ENCODE data around the gene EFNA4. TPM values are rescaled to one million over a fixed set of nuclear protein-coding genes. Genes with fewer than 3 reads are reported as not detected.

EFNA4 gene
- total RNA-seq, 2 donors from 2014 or later = 2.2 to 3.5 TPM

DNA sequence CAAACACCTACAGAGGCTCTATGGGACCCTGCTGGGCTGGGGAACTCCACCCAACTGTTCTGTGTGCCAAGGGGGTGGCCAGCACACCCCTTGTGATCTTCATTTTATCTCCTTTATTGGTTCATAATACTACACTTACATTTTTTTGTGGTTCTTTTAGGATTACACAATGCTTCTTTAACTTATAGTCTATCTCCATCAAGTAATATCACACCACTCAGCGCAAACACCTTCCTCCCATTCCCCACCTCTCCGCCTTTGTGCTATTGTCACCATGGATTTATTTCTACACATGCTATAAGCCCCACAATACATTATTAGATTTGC, 31.0 kb downstream of the EFNA4 start:
- Histone ChIP-seq H3K27ac (peak overlapping the region in 1 of 2 donors; percentile 43), H3K27me3 (no peaks in the 10 kb centered on the region), H3K9me3 (no peaks in the 10 kb centered on the region), H3K36me3 (no peaks in the 10 kb centered on the region), H3K4me3 (no peak overlapping the region), H3K4me1 (peaks cover 0 to 25% of the 10 kb centered on the region in 2 donors)
- no peak for TF ChIP-seq CTCF (IDR thresholded peaks at IDR 0.05)
- DNase-seq (ENCODE audit: low spot score) = no peak

DNA sequence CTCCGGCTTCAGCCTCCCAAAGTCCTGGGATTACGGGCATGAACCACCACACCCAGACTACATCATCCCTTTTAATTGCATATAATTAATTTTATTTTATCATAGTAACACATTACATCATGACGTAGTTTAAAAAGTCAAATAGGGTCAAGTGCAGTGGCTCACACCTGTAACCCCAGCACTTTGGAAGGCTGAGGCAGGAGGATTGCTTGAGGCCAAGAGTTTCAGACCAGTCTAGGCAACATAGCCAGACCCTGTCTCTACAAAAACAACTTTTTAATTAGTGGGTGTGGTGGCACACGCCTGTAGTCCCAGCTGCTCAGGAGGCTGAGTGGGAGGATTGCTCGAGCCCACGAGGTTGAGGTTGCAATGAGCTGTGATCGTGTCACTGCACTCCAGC, 35.8 kb downstream of the EFNA4 start:
- TF ChIP-seq CTCF (IDR thresholded peaks at IDR 0.05) = no peak
- H3K9me3 ChIP-seq = no peaks in the 10 kb centered on the region
- no peak for DNase-seq (ENCODE audit: low spot score)

DNA sequence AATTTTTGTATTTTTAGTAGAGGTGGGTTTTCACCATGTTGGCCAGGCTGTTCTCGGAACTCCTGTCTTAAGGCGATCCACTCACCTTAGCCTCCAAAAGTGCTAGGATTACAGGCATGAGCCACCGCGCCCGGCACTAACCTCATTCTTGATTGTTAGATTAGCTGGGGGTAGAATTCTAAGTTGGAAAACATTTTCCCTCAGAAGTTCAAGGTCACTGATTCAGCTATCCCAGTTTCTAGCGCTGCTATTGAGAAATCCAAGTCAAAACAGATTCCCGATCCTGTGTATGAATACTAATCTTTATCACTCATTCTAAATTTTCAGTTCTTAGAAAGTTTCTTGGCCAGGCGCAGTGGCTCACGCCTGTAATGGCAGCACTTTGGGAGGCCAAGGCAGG, 39.8 kb downstream of the EFNA4 start:
- no peaks in the 10 kb centered on the region for H3K36me3 ChIP-seq
- no peak overlapping the region for H3K4me3 ChIP-seq
- peaks cover 0 to 15% of the 10 kb centered on the region in 2 donors for H3K4me1 ChIP-seq
- no peak overlapping the region for H3K27ac ChIP-seq
- DNase-seq (ENCODE audit: low spot score) = no peak
- no peak for TF ChIP-seq CTCF (IDR thresholded peaks at IDR 0.05)
- no peaks in the 10 kb centered on the region for H3K9me3 ChIP-seq
- H3K27me3 ChIP-seq = no peaks in the 10 kb centered on the region

More for the DNA sequence above, 35.8 kb downstream of the EFNA4 start:
- H3K27ac ChIP-seq = no peak overlapping the region
- peaks cover 0 to 5% of the 10 kb centered on the region in 2 donors for H3K4me1 ChIP-seq
- no peaks in the 10 kb centered on the region for H3K36me3 ChIP-seq
- no peak overlapping the region for H3K4me3 ChIP-seq
- H3K27me3 ChIP-seq = no peaks in the 10 kb centered on the region

DNA sequence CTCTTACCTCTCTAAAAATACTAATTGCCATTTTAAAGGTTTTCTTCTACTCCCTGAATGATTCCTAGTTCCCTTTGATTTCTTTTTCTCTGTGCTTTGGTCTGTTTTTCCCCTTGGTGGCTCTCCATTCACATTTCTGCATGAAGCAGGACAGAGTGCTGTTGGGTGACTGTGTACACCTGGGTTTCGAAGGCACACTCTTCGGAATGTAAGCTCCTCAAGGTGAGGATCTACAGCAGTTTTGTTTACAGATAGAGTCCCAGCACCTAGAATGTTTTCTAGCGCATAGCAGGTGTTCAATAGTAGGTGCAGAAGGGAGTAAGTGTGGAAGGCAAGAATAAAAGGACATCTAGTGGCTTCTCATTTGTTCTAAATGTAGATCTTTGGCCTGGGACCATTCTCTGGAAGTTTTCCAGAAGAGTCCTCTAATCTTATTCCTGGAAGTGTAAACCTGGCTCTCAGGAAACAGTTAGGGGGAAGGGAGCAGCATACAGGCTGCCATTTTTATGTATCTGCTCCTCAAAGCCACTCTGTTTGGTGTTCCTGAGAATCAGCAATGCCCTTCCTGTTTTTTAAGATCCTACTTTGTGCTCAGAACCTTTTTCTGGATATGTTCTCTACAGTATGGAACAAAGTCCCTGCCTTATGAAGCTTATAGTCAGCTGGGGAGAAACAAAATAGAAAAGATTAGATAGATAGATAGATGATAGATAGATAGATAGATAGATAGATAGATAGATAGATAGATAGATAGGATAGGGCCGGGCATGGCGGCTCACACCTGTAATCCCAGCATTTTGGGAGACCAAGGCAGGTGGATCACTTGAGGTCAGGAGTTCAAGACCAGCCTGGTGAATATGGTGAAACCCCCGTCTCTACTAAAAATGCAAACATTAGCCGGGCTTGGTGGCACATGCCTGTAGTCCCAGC, 41.3 kb downstream of the EFNA4 start:
- no peak overlapping the region for H3K27ac ChIP-seq
- H3K36me3 ChIP-seq = no peaks in the 10 kb centered on the region
- H3K4me3 ChIP-seq = no peak overlapping the region
- peaks cover 0 to 15% of the 10 kb centered on the region in 2 donors for H3K4me1 ChIP-seq
- no peaks in the 10 kb centered on the region for H3K27me3 ChIP-seq
- no peak for DNase-seq (ENCODE audit: low spot score)
- H3K9me3 ChIP-seq = no peaks in the 10 kb centered on the region
- TF ChIP-seq CTCF (IDR thresholded peaks at IDR 0.05) = no peak

DNA sequence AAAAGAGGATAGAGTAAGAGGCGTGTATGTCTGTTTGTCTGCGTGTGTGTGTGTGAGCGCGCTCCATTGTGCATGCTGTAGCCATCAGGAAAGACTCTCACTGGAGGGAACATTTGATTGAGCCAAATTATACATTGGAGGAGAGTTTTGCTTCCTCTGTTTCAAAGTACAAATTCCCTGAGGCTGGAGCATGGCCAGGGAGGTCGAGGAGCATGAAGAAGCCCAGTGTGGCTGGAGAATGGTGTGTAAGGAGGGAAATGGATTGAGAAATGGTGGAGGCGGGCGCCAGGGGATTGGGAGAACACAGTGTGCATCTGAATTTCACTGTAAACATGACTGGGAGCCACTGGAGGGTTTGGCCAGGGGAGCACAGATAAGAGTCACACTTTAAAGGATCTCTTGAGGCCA, 42.1 kb downstream of the EFNA4 start:
- TF ChIP-seq CTCF (IDR thresholded peaks at IDR 0.05) = no peak
- Histone ChIP-seq H3K4me3 (no peak overlapping the region), H3K36me3 (no peaks in the 10 kb centered on the region), H3K27me3 (no peaks in the 10 kb centered on the region), H3K27ac (no peak overlapping the region), H3K4me1 (peaks cover 0 to 15% of the 10 kb centered on the region in 2 donors), H3K9me3 (no peaks in the 10 kb centered on the region)
- DNase-seq (ENCODE audit: low spot score) = no peak
